MCF 10A (cell line): Measurements from ENCODE around the gene LAYN. TPM values are rescaled to one million over a fixed set of nuclear protein-coding genes. Genes with fewer than 3 reads are reported as not detected.
A peak's percentile ranks its signal among the peaks of the same experiment; 100 is the strongest.

Experiments used
- Bru-seq: library from RNA; stranded (reverse); fragments of 400-500 nt; gene quantifications from one replicate; lab custom pipeline; 2021; lab: Mats Ljungman, UMichigan
- BruChase-seq, 2 experiments: library from RNA; stranded (reverse); fragments of 400-500 nt; gene quantifications; one replicate each; lab custom pipeline; 2021; lab: Mats Ljungman, UMichigan
- BruUV-seq: library from RNA; stranded (reverse); fragments of 400-500 nt; replicated peaks from 2 replicates; lab custom pipeline; 2021; lab: Mats Ljungman, UMichigan
- CTCF ChIA-PET: fragments of 300-600 bp; sonication (Branson Sonifier 250); formaldehyde crosslinking; extraction: SDS; loops from one replicate; lab custom pipeline; 2021; ENCODE audit warnings: antibody characterized with exemption, inconsistent platforms; lab: Yijun Ruan, JAX
- POLR2A ChIA-PET: fragments of 300-600, 350-650 bp; sonication (Branson Sonifier 250); formaldehyde crosslinking; extraction: SDS; loops from one replicate; lab custom pipeline; 2020; ENCODE audit warnings: antibody characterized with exemption, inconsistent platforms; lab: Yijun Ruan, JAX
- DNase-seq: peaks from one replicate; pipeline ENCODE4 v3.0.0-alpha.2; 2018; ENCODE audit not compliant: unreplicated experiment
- H3K27ac Mint-ChIP-seq: one replicate; pipeline ENCODE4 v1.8.0; 2022; ENCODE audit warnings: mild to moderate bottlenecking, low read depth, mixed read lengths; ENCODE audit not compliant: unreplicated experiment
- H3K27me3 Mint-ChIP-seq: one replicate; pipeline ENCODE4 v1.8.0; 2022; ENCODE audit warnings: mixed read lengths; ENCODE audit not compliant: insufficient read depth, unreplicated experiment
- H3K36me3 Mint-ChIP-seq: one replicate; pipeline ENCODE4 v1.8.0; 2022; ENCODE audit warnings: mild to moderate bottlenecking, moderate library complexity, mixed read lengths; ENCODE audit not compliant: insufficient read depth, unreplicated experiment
- H3K4me1 Mint-ChIP-seq: one replicate; pipeline ENCODE4 v1.8.0; 2022; ENCODE audit warnings: mixed read lengths; ENCODE audit not compliant: insufficient read depth, unreplicated experiment
- H3K4me3 Mint-ChIP-seq: one replicate; pipeline ENCODE4 v1.8.0; 2022; ENCODE audit warnings: mild to moderate bottlenecking, moderate library complexity, mixed read lengths; ENCODE audit not compliant: unreplicated experiment
- H3K9me3 Mint-ChIP-seq: one replicate; pipeline ENCODE4 v1.8.0; 2022; ENCODE audit warnings: mixed read lengths; ENCODE audit not compliant: unreplicated experiment
- CTCF ChIP-seq: fragments of 200-600 bp; IDR thresholded peaks from one replicate; pipeline ENCODE4 v1.8.0; 2022; ENCODE audit warnings: antibody characterized with exemption, mild to moderate bottlenecking; ENCODE audit not compliant: unreplicated experiment
- intact Hi-C: fragments of 100-400 bp; cut with micrococcal nuclease; formaldehyde crosslinking; loops from 2 replicates; pipeline ENCODE4 v1.14.1; 2022
- long read RNA-seq: library from polyadenylated mRNA; stranded (forward); transcript quantifications from one replicate; pipeline ENCODE4 v2.0.0, GENCODE V29; 2022
- total RNA-seq: library from RNA; stranded (reverse); gene quantifications from 2 replicates; pipeline ENCODE4 v1.2.3, GENCODE V29; 2022

Gene LAYN
- not detected in 2 replicates for total RNA-seq
- not detected for Bru-seq, nascent RNA
- BruChase-seq, experiment 1, labeled RNA remaining after a 6-hour chase = percentile 7 among the genes with signal in this experiment
- not detected for BruChase-seq, experiment 2, labeled RNA remaining after a 2-hour chase
- long read RNA-seq = 0 reads

GRCh38 chr11:111540114-111540936 lies at the start of gene LAYN:
TSS of gene LAYN (plus strand) at chr11:111540720. CDS start at chr11:111540844, 124 bp downstream.
- CTCF ChIA-PET = interaction anchor here (0.8 kb wide), 1 partner anchor 93 kb away, joined by 7 read pairs; no protein-coding TSS in a partner anchor
- Mint-ChIP-seq H3K4me3 (no peak within 1 kb of the TSS), H3K36me3 (no peaks in the 10 kb centered on the region), H3K27me3 (no peaks in the 10 kb centered on the region), H3K27ac (no peak within 1 kb of the TSS), H3K4me1 (peaks cover 6% of the 10 kb centered on the region), H3K9me3 (peaks cover 6% of the 10 kb centered on the region)
- TF ChIP-seq CTCF = no peak
- intact Hi-C loops = no loop called here
- POLR2A ChIA-PET = interaction anchor here (1.2 kb wide), 1 partner anchor 14 kb away, joined by 4 read pairs; no protein-coding TSS in a partner anchor
- no TSS peak for BruUV-seq
- DNase-seq = no peak

- POLR2A ChIA-PET = interaction anchor here (0.7 kb wide), 1 partner anchor 23 kb away, joined by 4 read pairs; no protein-coding TSS in a partner anchor
- no TSS peak for BruUV-seq
These were observed 46.5 kb upstream of the LAYN start for GRCh38 chr11:111494040-111494439.

GRCh38 chr11:111499483-111499882 lies 41.0 kb upstream of the LAYN start:
- Mint-ChIP-seq H3K4me3 (no peak overlapping the region), H3K27me3 (no peaks in the 10 kb centered on the region), H3K27ac (no peak overlapping the region), H3K36me3 (no peaks in the 10 kb centered on the region), H3K4me1 (no peaks in the 10 kb centered on the region), H3K9me3 (no peaks in the 10 kb centered on the region)
- CTCF ChIA-PET = no interaction called here
- intact Hi-C loops = no loop called here
- DNase-seq = no peak
- BruUV-seq = no TSS peak
- POLR2A ChIA-PET = interaction anchor here (0.7 kb wide), 1 partner anchor 29 kb away, joined by 3 read pairs; no protein-coding TSS in a partner anchor
- TF ChIP-seq CTCF = no peak

More at GRCh38 chr11:111494040-111494439, 46.5 kb upstream of the LAYN start:
- TF ChIP-seq CTCF = no peak
- no peak overlapping the region for H3K27ac Mint-ChIP-seq
- intact Hi-C loops = no loop called here
- H3K4me1 Mint-ChIP-seq = no peaks in the 10 kb centered on the region
- no peak for DNase-seq
- no peaks in the 10 kb centered on the region for H3K27me3 Mint-ChIP-seq
- CTCF ChIA-PET = interaction anchor here (0.7 to 1.0 kb wide), 2 partner anchors 42 to 59 kb away, joined by 3 to 6 read pairs; no protein-coding TSS in a partner anchor
- H3K4me3 Mint-ChIP-seq = no peak overlapping the region
- H3K36me3 Mint-ChIP-seq = no peaks in the 10 kb centered on the region
- no peaks in the 10 kb centered on the region for H3K9me3 Mint-ChIP-seq

- no peaks in the 10 kb centered on the region for H3K36me3 Mint-ChIP-seq
- BruUV-seq = no TSS peak
- intact Hi-C loops = no loop called here
- H3K4me1 Mint-ChIP-seq = no peaks in the 10 kb centered on the region
- no peak for DNase-seq
- ChIA-PET CTCF (interaction anchor here (0.7 to 1.0 kb wide), 2 partner anchors 31 to 101 kb away, joined by 4 read pairs; no protein-coding TSS in a partner anchor), POLR2A (interaction anchor here (0.6 to 0.7 kb wide), 2 partner anchors 40 to 58 kb away, joined by 3 read pairs; no protein-coding TSS in a partner anchor)
- no peak for TF ChIP-seq CTCF
- H3K4me3 Mint-ChIP-seq = no peak overlapping the region
- H3K9me3 Mint-ChIP-seq = no peaks in the 10 kb centered on the region
- H3K27me3 Mint-ChIP-seq = no peaks in the 10 kb centered on the region
- H3K27ac Mint-ChIP-seq = no peak overlapping the region
These were observed 40.0 kb upstream of the LAYN start for GRCh38 chr11:111500481-111500880.
